ENCODE results near the gene CCND2. TPM values are rescaled to one million over a fixed set of nuclear protein-coding genes. Genes with fewer than 3 reads are reported as not detected.
A peak's percentile ranks its signal among the peaks of the same experiment; 100 is the strongest.

The CCND2 gene
- total RNA-seq, 1 donor from 2014 or later = 94.2 TPM

- H3K36me3 ChIP-seq = peaks cover 20% of the 10 kb centered on the region
- peak overlapping the region; percentile 77 for H3K4me3 ChIP-seq
- H3K9me3 ChIP-seq = no peaks in the 10 kb centered on the region
- no peak for ATAC-seq
- no peak for TF ChIP-seq CTCF (IDR thresholded peaks at IDR 0.05)
- H3K27ac ChIP-seq = peak overlapping the region; percentile 86
- intact Hi-C loops (cut with DNase I) = loop anchor here (10.0 kb wide), 1 partner anchor 391 kb away; no protein-coding TSS in a partner anchor
- H3K4me1 ChIP-seq = peaks cover 64% of the 10 kb centered on the region
- H3K27me3 ChIP-seq = peaks cover 23% of the 10 kb centered on the region
- no peak for DNase-seq
Observed at GRCh38 chr12:4275870-4276301, 2.3 kb downstream of the CCND2 start.

GRCh38 chr12:4276524-4277204 is 3.1 kb downstream of the CCND2 start:
- H3K36me3 ChIP-seq = peaks cover 26% of the 10 kb centered on the region
- ATAC-seq (peak; percentile 82), DNase-seq (peak; percentile 87)
- peaks cover 20% of the 10 kb centered on the region for H3K27me3 ChIP-seq
- no peaks in the 10 kb centered on the region for H3K9me3 ChIP-seq
- no peak overlapping the region for H3K27ac ChIP-seq
- peak overlapping the region; percentile 77 for H3K4me3 ChIP-seq
- intact Hi-C loops (cut with DNase I) = loop anchor here (10.0 kb wide), 1 partner anchor 392 kb away; no protein-coding TSS in a partner anchor
- H3K4me1 ChIP-seq = peaks cover 60% of the 10 kb centered on the region
- peak; percentile 89 for TF ChIP-seq CTCF (IDR thresholded peaks at IDR 0.05)

GRCh38 chr12:4277205-4277543 is 3.6 kb downstream of the CCND2 start:
- no peak overlapping the region for H3K4me3 ChIP-seq
- no peaks in the 10 kb centered on the region for H3K9me3 ChIP-seq
- DNase-seq = no peak
- ATAC-seq = no peak
- intact Hi-C loops (cut with DNase I) = loop anchor here (10.0 kb wide), 1 partner anchor 392 kb away; no protein-coding TSS in a partner anchor
- H3K27me3 ChIP-seq = peaks cover 18% of the 10 kb centered on the region
- H3K4me1 ChIP-seq = peaks cover 58% of the 10 kb centered on the region
- peaks cover 30% of the 10 kb centered on the region for H3K36me3 ChIP-seq
- H3K27ac ChIP-seq = no peak overlapping the region
- peak; percentile 2 for TF ChIP-seq CTCF (IDR thresholded peaks at IDR 0.05)

GRCh38 chr12:4277857-4278256 is 4.3 kb downstream of the CCND2 start:
- Histone ChIP-seq H3K27me3 (peaks cover 16% of the 10 kb centered on the region), H3K4me3 (no peak overlapping the region), H3K4me1 (peaks cover 52% of the 10 kb centered on the region), H3K36me3 (peaks cover 37% of the 10 kb centered on the region), H3K9me3 (no peaks in the 10 kb centered on the region), H3K27ac (peak overlapping the region; percentile 31)
- TF ChIP-seq CTCF (IDR thresholded peaks at IDR 0.05) = no peak
- no peak for DNase-seq
- ATAC-seq = no peak
- intact Hi-C loops (cut with DNase I) = loop anchor here (10.0 kb wide), 1 partner anchor 393 kb away; no protein-coding TSS in a partner anchor

- Histone ChIP-seq H3K36me3 (peaks cover 44% of the 10 kb centered on the region), H3K9me3 (no peaks in the 10 kb centered on the region), H3K27ac (peak overlapping the region; percentile 31), H3K4me3 (no peak overlapping the region), H3K4me1 (peaks cover 49% of the 10 kb centered on the region), H3K27me3 (peaks cover 15% of the 10 kb centered on the region)
- ATAC-seq (peak; percentile 66), DNase-seq (peak; percentile 90)
- no peak for TF ChIP-seq CTCF (IDR thresholded peaks at IDR 0.05)
- intact Hi-C loops (cut with DNase I) = loop anchor here (10.0 kb wide), 1 partner anchor 394 kb away; no protein-coding TSS in a partner anchor
Observed at GRCh38 chr12:4278329-4279197, 5.0 kb downstream of the CCND2 start.

All from upper lobe of right lung (tissue), 1 donor.